Measurements from ENCODE around the gene BAIAP2L2. TPM values are rescaled to one million over a fixed set of nuclear protein-coding genes. Genes with fewer than 3 reads are reported as not detected.
"Not testable (repeated sequence)": the region's sequence is repeated elsewhere in the genome, so short reads cannot be mapped to it uniquely, and the experiment has no call there.

The BAIAP2L2 gene
- 4.5 and 12.1 TPM in 2 replicates for total RNA-seq (ENCODE audit: low replicate concordance)
- long read RNA-seq, partial matches to known transcripts: 0 of 3 reads
- long read RNA-seq, other reads (novel, unspliced or antisense): 3 of 3 reads

DNA sequence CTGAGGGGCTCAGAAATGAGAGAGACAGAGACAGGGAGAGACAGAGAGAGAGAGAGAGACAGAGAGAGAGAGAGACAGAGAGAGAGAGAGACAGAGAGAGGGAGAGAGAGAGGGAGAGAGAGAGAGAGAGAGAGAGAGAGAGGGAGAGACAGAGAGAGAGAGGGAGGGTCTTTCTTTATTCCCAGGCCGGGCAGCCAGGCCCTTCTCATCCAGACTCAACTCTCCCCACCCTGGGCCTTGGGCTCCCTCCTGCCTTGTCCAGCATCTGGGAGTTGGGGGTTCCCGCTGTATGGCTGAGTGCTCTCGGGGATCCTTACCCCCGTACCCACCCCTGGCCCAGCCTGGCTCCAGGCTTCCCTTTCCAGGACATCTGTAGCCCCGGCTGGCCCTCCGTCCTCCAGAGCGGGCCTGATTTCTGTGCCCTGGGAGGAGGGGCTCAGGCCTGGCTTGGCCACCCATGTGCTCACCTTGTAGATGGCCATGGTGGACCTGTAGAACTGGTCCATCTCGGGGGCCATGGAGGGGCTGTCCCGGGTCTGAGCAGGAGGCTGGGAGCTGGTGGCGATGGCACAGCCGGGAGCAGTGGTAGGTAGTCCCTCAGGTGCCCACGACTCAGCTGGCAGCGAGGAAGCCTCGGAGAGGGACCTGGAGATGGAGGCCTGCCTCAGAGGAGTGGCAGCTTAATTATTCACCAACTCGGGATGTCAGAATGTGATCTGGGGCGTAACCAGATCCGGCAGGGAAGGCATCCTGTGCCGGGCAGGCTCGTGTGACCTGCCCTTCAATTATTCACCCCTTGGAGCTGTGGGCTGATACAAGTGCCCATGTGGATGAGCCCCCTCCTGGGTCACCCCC, at the start of gene BAIAP2L2:
Gene BAIAP2L2 (minus strand): TSS at position 677 of the 855 bp plus-strand sequence. CDS start 159 bp downstream, at position 518.
- Mint-ChIP-seq H3K4me3 (peak within 1 kb of the TSS; percentile 69), H3K27ac (peak within 1 kb of the TSS; percentile 83), H3K36me3 (peaks cover 4% of the 10 kb centered on the region), H3K27me3 (no peaks in the 10 kb centered on the region), H3K4me1 (ENCODE audit: unreplicated experiment) (peaks cover 22% of the 10 kb centered on the region), H3K9me3 (no peaks in the 10 kb centered on the region)
- no peak for TF ChIP-seq CTCF (conservative IDR thresholded peaks at IDR 0.05)
- no peak for DNase-seq (ENCODE audit: extremely low spot score, unreplicated experiment)

- no peak for TF ChIP-seq CTCF (conservative IDR thresholded peaks at IDR 0.05)
- Mint-ChIP-seq H3K9me3 (no peaks in the 10 kb centered on the region), H3K4me3 (no peak overlapping the region), H3K27ac (no peak overlapping the region), H3K27me3 (no peaks in the 10 kb centered on the region), H3K4me1 (ENCODE audit: unreplicated experiment) (peaks cover 3% of the 10 kb centered on the region), H3K36me3 (peaks cover 5% of the 10 kb centered on the region)
- DNase-seq (ENCODE audit: extremely low spot score, unreplicated experiment): no peak
These were observed 45.2 kb upstream of the BAIAP2L2 start for GRCh38 chr22:38155703-38156102.

DNA sequence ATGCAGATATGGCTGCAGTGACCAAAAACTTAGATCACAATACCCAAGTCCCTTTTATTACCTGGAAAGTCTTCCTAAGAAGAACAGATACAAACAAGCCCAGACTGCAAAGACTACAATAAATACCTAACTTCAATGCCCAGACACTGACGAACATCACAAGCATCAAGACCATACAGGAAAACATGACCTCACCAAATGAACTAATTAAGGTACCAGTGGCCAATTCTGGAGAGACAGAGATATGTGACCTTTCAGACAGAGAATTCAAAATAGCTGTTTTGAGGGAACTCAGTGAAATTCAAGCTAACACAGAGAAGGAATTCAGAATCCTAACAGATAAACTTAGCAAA, 44.1 kb upstream of the BAIAP2L2 start:
- not testable (repeated sequence) for H3K27ac Mint-ChIP-seq; H3K36me3 Mint-ChIP-seq; H3K4me1 Mint-ChIP-seq (ENCODE audit: unreplicated experiment); DNase-seq (ENCODE audit: extremely low spot score, unreplicated experiment); H3K27me3 Mint-ChIP-seq; H3K4me3 Mint-ChIP-seq; H3K9me3 Mint-ChIP-seq

DNA sequence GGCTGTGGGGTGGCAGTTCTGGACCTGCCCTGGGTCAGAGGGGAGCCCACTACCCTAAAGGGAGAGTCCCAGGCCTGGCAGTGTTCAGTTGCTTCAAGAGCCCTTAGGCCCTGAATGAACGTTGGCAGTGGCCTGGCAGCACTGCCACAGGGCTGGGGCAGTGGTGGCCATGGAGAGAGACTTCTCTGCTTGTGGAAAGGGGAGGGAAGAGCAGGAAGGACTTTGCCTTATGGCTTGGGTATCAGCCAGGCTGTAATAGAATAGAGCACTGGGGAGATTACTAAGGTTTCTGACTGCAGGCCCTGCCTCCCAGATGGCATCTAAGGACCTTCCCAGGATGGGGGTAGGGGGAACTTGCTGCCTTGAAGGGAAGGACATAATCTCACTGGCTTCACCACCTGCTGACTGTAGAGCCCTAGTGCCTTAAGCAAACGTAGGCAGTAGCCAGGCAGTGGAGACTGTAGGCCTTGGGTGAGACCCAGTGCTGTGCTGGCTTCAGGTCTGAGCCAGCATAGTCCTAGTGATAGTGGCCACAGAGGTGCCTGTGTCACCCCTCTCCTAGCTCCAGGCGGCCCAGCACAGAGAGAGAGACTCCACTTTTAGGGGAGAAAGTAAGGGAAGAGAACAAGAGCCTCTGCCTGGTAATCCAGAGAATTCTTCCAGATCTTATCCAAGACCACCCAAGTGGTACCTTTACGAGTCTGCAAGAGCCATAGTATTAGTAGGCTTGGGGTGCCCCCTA, 43.5 kb upstream of the BAIAP2L2 start:
- Mint-ChIP-seq H3K27me3 (no peaks in the 10 kb centered on the region), H3K4me1 (ENCODE audit: unreplicated experiment) (peaks cover 3% of the 10 kb centered on the region), H3K4me3 (no peak overlapping the region), H3K27ac (no peak overlapping the region), H3K36me3 (peaks cover 5% of the 10 kb centered on the region), H3K9me3 (no peaks in the 10 kb centered on the region)
- peak; percentile 42 for TF ChIP-seq CTCF (conservative IDR thresholded peaks at IDR 0.05)
- no peak for DNase-seq (ENCODE audit: extremely low spot score, unreplicated experiment)

GRCh38 chr22:38151126-38151500, 40.6 kb upstream of the BAIAP2L2 start:
- no peak for DNase-seq (ENCODE audit: extremely low spot score, unreplicated experiment)
- TF ChIP-seq CTCF (conservative IDR thresholded peaks at IDR 0.05): no peak
- Mint-ChIP-seq H3K27me3 (no peaks in the 10 kb centered on the region), H3K27ac (no peak overlapping the region), H3K4me3 (no peak overlapping the region), H3K9me3 (no peaks in the 10 kb centered on the region), H3K4me1 (ENCODE audit: unreplicated experiment) (peaks cover 13% of the 10 kb centered on the region), H3K36me3 (peaks cover 5% of the 10 kb centered on the region)

DNA sequence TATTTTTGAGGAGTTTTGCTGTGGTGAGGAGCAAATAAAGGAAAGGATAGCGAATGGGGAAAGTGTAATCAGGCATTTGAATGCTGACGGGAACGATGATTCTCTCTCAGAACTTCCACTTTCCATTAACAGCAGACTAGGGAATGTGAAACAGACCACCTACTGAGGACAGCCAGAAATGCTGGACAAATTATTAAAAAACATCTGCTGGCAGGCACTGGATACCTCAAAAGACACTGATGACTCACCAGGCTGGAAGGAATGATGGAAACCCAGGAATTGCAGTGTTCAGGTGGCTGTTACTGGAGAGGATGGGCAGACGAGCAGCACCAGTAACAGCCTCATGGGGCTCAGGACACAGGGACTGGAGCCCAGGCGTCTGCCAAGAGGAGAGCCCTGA, 37.8 kb upstream of the BAIAP2L2 start:
- DNase-seq (ENCODE audit: extremely low spot score, unreplicated experiment): no peak
- no peak overlapping the region for H3K27ac Mint-ChIP-seq
- no peak for TF ChIP-seq CTCF (conservative IDR thresholded peaks at IDR 0.05)
- H3K4me1 Mint-ChIP-seq (ENCODE audit: unreplicated experiment): peaks cover 16% of the 10 kb centered on the region
- H3K27me3 Mint-ChIP-seq: no peaks in the 10 kb centered on the region
- no peak overlapping the region for H3K4me3 Mint-ChIP-seq
- peaks cover 8% of the 10 kb centered on the region for H3K36me3 Mint-ChIP-seq
- no peaks in the 10 kb centered on the region for H3K9me3 Mint-ChIP-seq

DNA sequence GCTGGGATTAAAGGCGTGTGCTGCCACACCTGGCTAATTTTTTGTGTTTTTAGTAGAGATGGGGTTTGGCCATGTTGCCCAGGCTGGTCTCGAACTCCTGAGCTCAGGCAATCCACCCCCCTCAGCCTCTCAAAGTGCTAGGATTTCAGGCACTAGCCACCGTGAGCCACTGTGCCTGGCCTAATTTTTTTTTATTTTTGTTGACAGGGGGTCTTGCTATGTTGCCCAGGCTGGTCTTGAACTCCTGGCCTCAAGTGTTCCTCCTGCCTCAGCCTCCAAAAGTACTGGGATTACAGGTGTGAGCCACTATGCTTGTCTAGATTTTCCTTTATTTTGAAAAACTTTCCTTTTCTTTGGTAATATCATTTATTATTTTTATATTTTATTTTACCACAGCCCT, 35.7 kb upstream of the BAIAP2L2 start:
- not testable (repeated sequence) for H3K4me3 Mint-ChIP-seq; H3K9me3 Mint-ChIP-seq; H3K27me3 Mint-ChIP-seq; DNase-seq (ENCODE audit: extremely low spot score, unreplicated experiment); H3K27ac Mint-ChIP-seq; H3K36me3 Mint-ChIP-seq
- H3K4me1 Mint-ChIP-seq (ENCODE audit: unreplicated experiment): peaks cover 14% of the 10 kb centered on the region

Measured in type B pancreatic cell (in vitro differentiated cells).